Suprapubic skin (tissue), 4 donors: ENCODE data around the gene KCNT1. TPM values are rescaled to one million over a fixed set of nuclear protein-coding genes. Genes with fewer than 3 reads are reported as not detected.

ENCODE experiments used
- DNase-seq, 2 donors: peaks; one replicate each; pipeline ENCODE4 v3.0.0-alpha.2; 2019; ENCODE audit warnings: low spot score in 2 of 2
- H3K27ac ChIP-seq: fragments of 200-600 bp; sonication (generic); one replicate; pipeline ENCODE4 v1.5.1; 2019
- H3K27me3 ChIP-seq: fragments of 200-600 bp; sonication (generic); one replicate; pipeline ENCODE4 v1.5.1; 2019
- H3K36me3 ChIP-seq: fragments of 200-600 bp; sonication (generic); one replicate; pipeline ENCODE4 v1.5.1; 2019
- H3K4me1 ChIP-seq: fragments of 200-600 bp; sonication (generic); one replicate; pipeline ENCODE4 v1.5.1; 2019
- H3K4me3 ChIP-seq: fragments of 200-600 bp; sonication (generic); one replicate; pipeline ENCODE4 v1.5.1; 2019; ENCODE audit warnings: mild to moderate bottlenecking
- H3K9me3 ChIP-seq: fragments of 200-600 bp; sonication (generic); one replicate; pipeline ENCODE4 v1.5.1; 2019
- CTCF ChIP-seq, 2 donors: fragments of 200-600 bp in 1 of 2; fragments of 450-650 bp in 1 of 2; sonication (generic) in 1 of 2; IDR thresholded peaks; one replicate each; pipeline ENCODE4 v1.5.1; 2016 to 2019; ENCODE audit warnings: antibody characterized with exemption in 2 of 2, mild to moderate bottlenecking in 1 of 2, moderate library complexity in 1 of 2
- EP300 ChIP-seq: sonication (generic); formaldehyde crosslinking; IDR thresholded peaks from one replicate; pipeline ENCODE4 v1.6.1; 2017; ENCODE audit warnings: antibody characterized with exemption
- POLR2A ChIP-seq, 2 donors: fragments of 450-650 bp; IDR thresholded peaks; one replicate each; pipeline ENCODE4 v1.6.1; 2017; ENCODE audit warnings: antibody characterized with exemption in 2 of 2, mild to moderate bottlenecking in 2 of 2, moderate library complexity in 2 of 2
- POLR2AphosphoS5 ChIP-seq, 3 donors: sonication (generic); formaldehyde crosslinking; IDR thresholded peaks; one replicate each; pipeline ENCODE4 v1.6.1; 2017; ENCODE audit warnings: antibody characterized with exemption in 3 of 3
- WGBS: methylation state at CpG from one replicate; pipeline ENCODE4 v1.1.5; 2018; 5-methylcytosine and 5-hydroxymethylcytosine counted together
- total RNA-seq, 4 donors: library from RNA; depleted of rRNA; stranded (reverse); fragments of >200 nt; gene quantifications; one replicate each; pipeline ENCODE4 v1.1.0, GENCODE V29; 2016

The KCNT1 gene
- total RNA-seq, 4 donors from 2014 or later: 0.10 to 0.23 TPM; not detected in 2

- H3K27me3 ChIP-seq: peaks cover 43% of the 10 kb centered on the region
- H3K9me3 ChIP-seq: no peaks in the 10 kb centered on the region
- H3K36me3 ChIP-seq: no peaks in the 10 kb centered on the region
- TF ChIP-seq EP300: no peak
- no peak for TF ChIP-seq POLR2A (IDR thresholded peaks at IDR 0.05)
- TF ChIP-seq CTCF (IDR thresholded peaks at IDR 0.05): no peak
- TF ChIP-seq POLR2AphosphoS5 (IDR thresholded peaks at IDR 0.05): no peak
- no peaks in the 10 kb centered on the region for H3K4me1 ChIP-seq
- DNase-seq: no peak
- H3K27ac ChIP-seq: no peak overlapping the region
- no peak overlapping the region for H3K4me3 ChIP-seq
- WGBS: no CpG with 5 or more reads among the region's 14 CpGs
Observed at GRCh38 chr9:135753391-135754105, 51.6 kb downstream of the KCNT1 start.

GRCh38 chr9:135756576-135756975, 54.6 kb downstream of the KCNT1 start:
- 79% methylated on average over 7 of the region's 10 CpGs for WGBS
- H3K4me3 ChIP-seq: no peak overlapping the region
- H3K27me3 ChIP-seq: peaks cover 44% of the 10 kb centered on the region
- no peak overlapping the region for H3K27ac ChIP-seq
- H3K36me3 ChIP-seq: no peaks in the 10 kb centered on the region
- no peaks in the 10 kb centered on the region for H3K9me3 ChIP-seq
- DNase-seq: no peak
- H3K4me1 ChIP-seq: no peaks in the 10 kb centered on the region
- no peak for TF ChIP-seq POLR2AphosphoS5 (IDR thresholded peaks at IDR 0.05)
- no peak for TF ChIP-seq EP300
- TF ChIP-seq CTCF (IDR thresholded peaks at IDR 0.05): no peak
- no peak for TF ChIP-seq POLR2A (IDR thresholded peaks at IDR 0.05)

- DNase-seq: no peak
- Histone ChIP-seq H3K27ac (no peak overlapping the region), H3K4me1 (no peaks in the 10 kb centered on the region), H3K27me3 (peaks cover 50% of the 10 kb centered on the region), H3K9me3 (no peaks in the 10 kb centered on the region), H3K4me3 (no peak overlapping the region), H3K36me3 (no peaks in the 10 kb centered on the region)
- 93% methylated on average over 3 of the region's 14 CpGs for WGBS
- no peak for TF ChIP-seq EP300
- TF ChIP-seq CTCF (IDR thresholded peaks at IDR 0.05): no peak
- TF ChIP-seq POLR2A (IDR thresholded peaks at IDR 0.05): no peak
- TF ChIP-seq POLR2AphosphoS5 (IDR thresholded peaks at IDR 0.05): no peak
Observed at GRCh38 chr9:135757356-135757755, 55.4 kb downstream of the KCNT1 start.

GRCh38 chr9:135758056-135758455, 56.1 kb downstream of the KCNT1 start:
- 100% methylated on average over 1 of the region's 21 CpGs for WGBS
- Histone ChIP-seq H3K4me3 (no peak overlapping the region), H3K4me1 (no peaks in the 10 kb centered on the region), H3K27me3 (peaks cover 53% of the 10 kb centered on the region), H3K27ac (no peak overlapping the region), H3K36me3 (no peaks in the 10 kb centered on the region), H3K9me3 (no peaks in the 10 kb centered on the region)
- DNase-seq: no peak
- no peak for TF ChIP-seq EP300
- TF ChIP-seq CTCF (IDR thresholded peaks at IDR 0.05): no peak
- no peak for TF ChIP-seq POLR2AphosphoS5 (IDR thresholded peaks at IDR 0.05)
- TF ChIP-seq POLR2A (IDR thresholded peaks at IDR 0.05): no peak

- no peak overlapping the region for H3K4me3 ChIP-seq
- TF ChIP-seq POLR2AphosphoS5 (IDR thresholded peaks at IDR 0.05): no peak
- TF ChIP-seq CTCF (IDR thresholded peaks at IDR 0.05): no peak
- TF ChIP-seq POLR2A (IDR thresholded peaks at IDR 0.05): no peak
- TF ChIP-seq EP300: no peak
- no peaks in the 10 kb centered on the region for H3K4me1 ChIP-seq
- H3K36me3 ChIP-seq: no peaks in the 10 kb centered on the region
- no peak overlapping the region for H3K27ac ChIP-seq
- 100% methylated on average over 1 of the region's 10 CpGs for WGBS
- no peaks in the 10 kb centered on the region for H3K9me3 ChIP-seq
- no peak for DNase-seq
- peaks cover 53% of the 10 kb centered on the region for H3K27me3 ChIP-seq
Observed at GRCh38 chr9:135758870-135759269, 56.9 kb downstream of the KCNT1 start.
